Measurements from ENCODE around the gene PDHX. TPM values are rescaled to one million over a fixed set of nuclear protein-coding genes. Genes with fewer than 3 reads are reported as not detected.

PDHX gene
- total and polyA plus RNA-seq, 10 of the 15 experiments (the other 5 are each of a cell fraction or from before 2014, with no cell fraction given) = 14.5 to 41.9 (median 28.0) TPM

- no peak overlapping the region for H3K4me3 ChIP-seq
- BruUV-seq (replicated peaks) = no TSS peak
- intact Hi-C loops (cut with micrococcal nuclease; ENCODE audit: unreplicated experiment) = no loop called here
- TF ChIP-seq HDGF (IDR thresholded peaks at IDR 0.05) (no peak), LARP7 (IDR thresholded peaks at IDR 0.05) (no peak), JUND (IDR thresholded peaks at IDR 0.05; ENCODE audit: low read depth, low read length) (no peak), RFX5 (IDR thresholded peaks at IDR 0.05; ENCODE audit: low read depth, low read length) (no peak), STAT1 (conservative IDR thresholded peaks at IDR 0.05) (no peak), SREBF1 (IDR thresholded peaks at IDR 0.05; ENCODE audit: low read length) (no peak), PAX8 (IDR thresholded peaks at IDR 0.05) (no peak)
- no peaks in the 10 kb centered on the region for H3K79me2 ChIP-seq (ENCODE audit: control insufficient read depth, insufficient read depth, low read length)
- H2AFZ ChIP-seq (ENCODE audit: control insufficient read depth, low read depth, low read length) = no peak overlapping the region
- H4K20me1 ChIP-seq (ENCODE audit: control insufficient read depth, insufficient read depth) = no peaks in the 10 kb centered on the region
- in situ Hi-C loops (cut with MboI) = no loop called here
- ATAC-seq (no peak), DNase-seq (ENCODE audit: low read depth, low spot score) (no peak), FAIRE-seq (no peak)
- ChIA-PET POLR2A (interaction anchor here (1.6 kb wide), 1 partner anchor 107 kb away, joined by 4 read pairs; the partner anchor contains the start of gene CD44), RAD21 (ENCODE audit: unreplicated experiment) (interaction anchor here (0.7 to 1.4 kb wide), 4 partner anchors 16 to 27 kb away, joined by 3 to 5 read pairs (median 4); no protein-coding TSS in a partner anchor), CTCF (interaction anchor here (0.7 to 3.3 kb wide), 6 partner anchors 9 to 108 kb away, joined by 3 to 14 read pairs (median 4); no protein-coding TSS in a partner anchor), SMC1A (ENCODE audit: uncharacterized antibody, unreplicated experiment) (interaction anchor here (0.8 to 4.8 kb wide), 8 partner anchors 10 to 98 kb away, joined by 3 to 41 read pairs (median 6); no protein-coding TSS in a partner anchor)
- H3K27me3 ChIP-seq (replicated peaks in 1 of 2; ENCODE audit: control insufficient read depth in 2 of 2, insufficient read depth in 2 of 2, low read length in 1 of 2) = no peaks in the 10 kb centered on the region
- H3K36me3 ChIP-seq (ENCODE audit: control insufficient read depth in 2 of 2, insufficient read depth in 2 of 2, low read length in 1 of 2) = no peaks in the 10 kb centered on the region
- no peak overlapping the region for H3K4me2 ChIP-seq (ENCODE audit: control insufficient read depth, insufficient read depth)
- peaks cover 33% of the 10 kb centered on the region for H3K4me1 ChIP-seq (ENCODE audit: control insufficient read depth, insufficient read depth, low read length)
- H3K27ac ChIP-seq (ENCODE audit: control insufficient read depth, insufficient read depth) = no peak overlapping the region
- H3K9ac ChIP-seq (ENCODE audit: control insufficient read depth, insufficient read depth, low read length) = no peak overlapping the region
- WGBS (ENCODE audit: insufficient coverage, insufficient replicate concordance, low lambda C conversion rate, missing lambda C conversion rate) = 83% methylated on average over 1 of the region's 1 CpG
- H3K9me3 ChIP-seq (replicated peaks; ENCODE audit: control insufficient read depth, insufficient read depth, low read length) = peaks cover 2% of the 10 kb centered on the region; the same call in 1 of the 3 replicates
Measured at GRCh38 chr11:35031867-35032266, 115.4 kb downstream of the PDHX start.

- intact Hi-C loops (cut with micrococcal nuclease; ENCODE audit: unreplicated experiment) = no loop called here
Measured at GRCh38 chr11:35033011-35033410, 116.6 kb downstream of the PDHX start.

More at GRCh38 chr11:35033011-35033410, 116.6 kb downstream of the PDHX start:
- ChIA-PET CTCF (interaction anchor here (1.8 kb wide), 1 partner anchor 133 kb away, joined by 3 read pairs; no protein-coding TSS in a partner anchor), RAD21 (ENCODE audit: unreplicated experiment) (no interaction called here), SMC1A (ENCODE audit: uncharacterized antibody, unreplicated experiment) (interaction anchor here (0.6 to 4.8 kb wide), 7 partner anchors 14 to 960 kb away, joined by 3 to 41 read pairs (median 7); no protein-coding TSS in a partner anchor), POLR2A (interaction anchor here (0.9 kb wide), 1 partner anchor 341 kb away, joined by 4 read pairs; no protein-coding TSS in a partner anchor)
- DNase-seq (ENCODE audit: low read depth, low spot score) = no peak
- in situ Hi-C loops (cut with MboI) = no loop called here
- no peaks in the 10 kb centered on the region for H4K20me1 ChIP-seq (ENCODE audit: control insufficient read depth, insufficient read depth)
- TF ChIP-seq SRF (IDR thresholded peaks at IDR 0.05; ENCODE audit: low read depth in 2 of 2, low read length in 2 of 2) (no peak), ZNF274 (IDR thresholded peaks at IDR 0.05; ENCODE audit: insufficient read depth, insufficient read length) (no peak)
- no peak for ATAC-seq
- no peaks in the 10 kb centered on the region for H3K36me3 ChIP-seq (ENCODE audit: control insufficient read depth in 2 of 2, insufficient read depth in 2 of 2, low read length in 1 of 2)
- no peaks in the 10 kb centered on the region; the same call in 2 of the 3 replicates for H3K9me3 ChIP-seq (replicated peaks; ENCODE audit: control insufficient read depth, insufficient read depth, low read length)
- no peaks in the 10 kb centered on the region for H3K27me3 ChIP-seq (replicated peaks in 1 of 2; ENCODE audit: control insufficient read depth in 2 of 2, insufficient read depth in 2 of 2, low read length in 1 of 2)
- H2AFZ ChIP-seq (ENCODE audit: control insufficient read depth, low read depth, low read length) = no peak overlapping the region
- no peak overlapping the region for H3K4me2 ChIP-seq (ENCODE audit: control insufficient read depth, insufficient read depth)
- WGBS (ENCODE audit: insufficient coverage, insufficient replicate concordance, low lambda C conversion rate, missing lambda C conversion rate) = 95% methylated on average over 6 of the region's 6 CpGs
- no peak overlapping the region for H3K4me3 ChIP-seq
- H3K4me1 ChIP-seq (ENCODE audit: control insufficient read depth, insufficient read depth, low read length) = peaks cover 33% of the 10 kb centered on the region
- no TSS peak for BruUV-seq (replicated peaks)
- no peak overlapping the region for H3K27ac ChIP-seq (ENCODE audit: control insufficient read depth, insufficient read depth)
- H3K9ac ChIP-seq (ENCODE audit: control insufficient read depth, insufficient read depth, low read length) = no peak overlapping the region
- no peaks in the 10 kb centered on the region for H3K79me2 ChIP-seq (ENCODE audit: control insufficient read depth, insufficient read depth, low read length)
- FAIRE-seq = no peak

Data from GM12878 (cell line).